ENCODE measurements around the gene ADAP1. TPM values are rescaled to one million over a fixed set of nuclear protein-coding genes. Genes with fewer than 3 reads are reported as not detected.

ADAP1 gene
- total and polyA plus RNA-seq, 2 of the 13 experiments (the other 11 are each of a cell fraction or from before 2014, with no cell fraction given): 10.5 to 24.6 TPM

DNA sequence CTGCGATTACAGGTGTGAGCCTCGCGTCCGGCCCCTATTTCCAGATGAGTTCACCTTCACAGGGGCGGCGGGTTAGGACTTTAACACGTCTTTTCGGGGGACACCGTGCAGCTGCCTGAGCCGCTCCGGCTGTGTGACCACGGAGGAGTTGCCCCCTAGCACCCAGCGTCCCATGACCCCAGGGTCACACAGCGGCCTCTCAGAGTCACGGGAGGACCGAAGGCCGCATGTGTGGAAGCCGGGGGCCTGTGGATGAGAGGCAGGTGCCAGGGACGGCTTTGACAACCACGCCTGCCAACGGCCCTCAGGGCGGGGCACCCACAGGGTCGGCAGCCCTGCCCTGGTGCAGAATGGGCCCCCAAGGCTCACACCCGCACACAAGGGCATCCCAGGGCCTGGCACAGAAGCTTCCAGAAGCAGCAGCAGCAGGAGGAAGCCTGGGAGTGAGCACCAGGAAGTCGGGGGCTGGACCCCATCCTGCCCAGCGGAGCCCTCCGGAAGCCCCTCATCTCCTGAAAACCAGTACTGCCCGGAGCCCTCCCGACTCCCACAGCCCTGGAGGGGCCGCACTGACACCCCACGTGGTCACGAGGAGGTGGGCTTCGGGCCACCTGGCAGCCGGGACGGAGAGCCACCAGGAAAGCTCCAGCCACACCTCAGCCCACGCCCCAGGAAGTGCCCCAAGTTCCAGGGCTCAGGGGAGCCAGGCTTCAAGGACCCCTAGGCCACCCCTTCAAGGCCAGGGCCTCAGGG lies 32.7 kb downstream of the ADAP1 start:
- Histone ChIP-seq H3K27ac (ENCODE audit: extremely low read length, insufficient read depth, low read length) (no peak overlapping the region), H3K4me2 (ENCODE audit: low read depth, low read length) (no peak overlapping the region), H4K20me1 (ENCODE audit: insufficient read depth, low read length) (no peaks in the 10 kb centered on the region), H3K4me1 (ENCODE audit: insufficient read depth, low read length) (peaks cover 31% of the 10 kb centered on the region), H3K4me3 (replicated peaks in 1 of 3; ENCODE audit: insufficient read depth in 1 of 3, low read depth in 2 of 3, low read length in 3 of 3) (no peak overlapping the region), H3K27me3 (ENCODE audit: control insufficient read depth in 1 of 2, insufficient read depth in 2 of 2, low read length in 2 of 2) (no peaks in the 10 kb centered on the region), H3K79me2 (ENCODE audit: insufficient read depth, low read length) (no peaks in the 10 kb centered on the region), H3K36me3 (replicated peaks in 1 of 2; ENCODE audit: control insufficient read depth in 1 of 2, insufficient read depth in 2 of 2, low read length in 2 of 2) (no peaks in the 10 kb centered on the region), H3K9ac (ENCODE audit: insufficient read depth, low read depth, low read length) (no peak overlapping the region), H2AFZ (ENCODE audit: low read length) (no peak overlapping the region), H3K9me3 (ENCODE audit: low read length) (no peaks in the 10 kb centered on the region)
- intact Hi-C loops (cut with micrococcal nuclease; ENCODE audit: unreplicated experiment): no loop called here
- WGBS (ENCODE audit: low lambda C conversion rate): 91% methylated on average over 11 of the region's 36 CpGs
- TF ChIP-seq, protein P1, sequence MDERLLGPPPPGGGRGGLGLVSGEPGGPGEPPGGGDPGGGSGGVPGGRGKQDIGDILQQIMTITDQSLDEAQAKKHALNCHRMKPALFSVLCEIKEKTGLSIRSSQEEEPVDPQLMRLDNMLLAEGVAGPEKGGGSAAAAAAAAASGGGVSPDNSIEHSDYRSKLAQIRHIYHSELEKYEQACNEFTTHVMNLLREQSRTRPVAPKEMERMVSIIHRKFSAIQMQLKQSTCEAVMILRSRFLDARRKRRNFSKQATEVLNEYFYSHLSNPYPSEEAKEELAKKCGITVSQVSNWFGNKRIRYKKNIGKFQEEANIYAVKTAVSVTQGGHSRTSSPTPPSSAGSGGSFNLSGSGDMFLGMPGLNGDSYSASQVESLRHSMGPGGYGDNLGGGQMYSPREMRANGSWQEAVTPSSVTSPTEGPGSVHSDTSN (CRISPR knock-in tag; IDR thresholded peaks at IDR 0.05): no peak
- no peak for TF ChIP-seq HOXA3 (CRISPR knock-in tag; IDR thresholded peaks at IDR 0.05)
- TF ChIP-seq ZNF546 (CRISPR knock-in tag; conservative IDR thresholded peaks at IDR 0.05): no peak
- no peak for TF ChIP-seq FOXA1 (IDR thresholded peaks at IDR 0.05)
- no peak for TF ChIP-seq FOXA1 (CRISPR knock-in tag; IDR thresholded peaks at IDR 0.05)
- TF ChIP-seq, protein P2, sequence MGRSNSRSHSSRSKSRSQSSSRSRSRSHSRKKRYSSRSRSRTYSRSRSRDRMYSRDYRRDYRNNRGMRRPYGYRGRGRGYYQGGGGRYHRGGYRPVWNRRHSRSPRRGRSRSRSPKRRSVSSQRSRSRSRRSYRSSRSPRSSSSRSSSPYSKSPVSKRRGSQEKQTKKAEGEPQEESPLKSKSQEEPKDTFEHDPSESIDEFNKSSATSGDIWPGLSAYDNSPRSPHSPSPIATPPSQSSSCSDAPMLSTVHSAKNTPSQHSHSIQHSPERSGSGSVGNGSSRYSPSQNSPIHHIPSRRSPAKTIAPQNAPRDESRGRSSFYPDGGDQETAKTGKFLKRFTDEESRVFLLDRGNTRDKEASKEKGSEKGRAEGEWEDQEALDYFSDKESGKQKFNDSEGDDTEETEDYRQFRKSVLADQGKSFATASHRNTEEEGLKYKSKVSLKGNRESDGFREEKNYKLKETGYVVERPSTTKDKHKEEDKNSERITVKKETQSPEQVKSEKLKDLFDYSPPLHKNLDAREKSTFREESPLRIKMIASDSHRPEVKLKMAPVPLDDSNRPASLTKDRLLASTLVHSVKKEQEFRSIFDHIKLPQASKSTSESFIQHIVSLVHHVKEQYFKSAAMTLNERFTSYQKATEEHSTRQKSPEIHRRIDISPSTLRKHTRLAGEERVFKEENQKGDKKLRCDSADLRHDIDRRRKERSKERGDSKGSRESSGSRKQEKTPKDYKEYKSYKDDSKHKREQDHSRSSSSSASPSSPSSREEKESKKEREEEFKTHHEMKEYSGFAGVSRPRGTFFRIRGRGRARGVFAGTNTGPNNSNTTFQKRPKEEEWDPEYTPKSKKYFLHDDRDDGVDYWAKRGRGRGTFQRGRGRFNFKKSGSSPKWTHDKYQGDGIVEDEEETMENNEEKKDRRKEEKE (IDR thresholded peaks at IDR 0.05): no peak
- no peak for TF ChIP-seq CCDC6 (CRISPR knock-in tag; IDR thresholded peaks at IDR 0.05)
- TF ChIP-seq SATB2 (CRISPR knock-in tag; IDR thresholded peaks at IDR 0.05): no peak
- TF ChIP-seq ATM (IDR thresholded peaks at IDR 0.05; ENCODE audit: borderline replicate concordance): no peak
- ATAC-seq (no peak), DNase-seq (ENCODE audit: low spot score) (no peak), FAIRE-seq (no peak)
- CTCF ChIA-PET (ENCODE audit: low intra/inter-chr PET ratio, low total read pairs): no interaction called here
- POLR2A ChIA-PET: no interaction called here
- in situ Hi-C loops (cut with HindIII; ENCODE audit: extremely low pct_ligation_motif_present, low pct_unique_long_range_greater_than_20kb): no loop called here
- no TSS peak for BruUV-seq (replicated peaks)
